GM18909 (cell line): Measurements from ENCODE around the gene PPIG.
"Not testable (repeated sequence)": the region's sequence is repeated elsewhere in the genome, so short reads cannot be mapped to it uniquely, and the experiment has no call there.

Experiments
- ATAC-seq: cut with Tn5 transposase; IDR thresholded peaks from one replicate; pipeline ENCODE4 v1.9.1; 2021; ENCODE audit warnings: mild to moderate bottlenecking; ENCODE audit not compliant: unreplicated experiment, poor library complexity

Gene PPIG

GRCh38 chr2:169661265-169661664, 77.1 kb downstream of the PPIG start:
- ATAC-seq, result no peak

- ATAC-seq, result no peak
Measured at GRCh38 chr2:169662744-169663143, 78.6 kb downstream of the PPIG start.

- ATAC-seq, result no peak
Measured at GRCh38 chr2:169663247-169663646, 79.1 kb downstream of the PPIG start.

- ATAC-seq, result no peak
Measured at GRCh38 chr2:169664600-169664977, 80.4 kb downstream of the PPIG start.

- no peak for ATAC-seq
Measured at GRCh38 chr2:169664978-169665930, 81.1 kb downstream of the PPIG start.

GRCh38 chr2:169667583-169667982, 83.4 kb downstream of the PPIG start:
- no peak for ATAC-seq

- peak; percentile 56 for ATAC-seq
Measured at GRCh38 chr2:169670215-169670651, 86.1 kb downstream of the PPIG start.

- ATAC-seq, result no peak
Measured at GRCh38 chr2:169670937-169671336, 86.8 kb downstream of the PPIG start.

- ATAC-seq, result no peak
Measured at GRCh38 chr2:169672406-169672805, 88.3 kb downstream of the PPIG start.

GRCh38 chr2:169673106-169673505, 89.0 kb downstream of the PPIG start:
- no peak for ATAC-seq

GRCh38 chr2:169673921-169674320, 89.8 kb downstream of the PPIG start:
- no peak for ATAC-seq

GRCh38 chr2:169676357-169676756, 92.2 kb downstream of the PPIG start:
- no peak for ATAC-seq

GRCh38 chr2:169676850-169677249, 92.7 kb downstream of the PPIG start:
- ATAC-seq, result no peak

GRCh38 chr2:169683054-169683424, 98.9 kb downstream of the PPIG start:
- ATAC-seq, result no peak

- no peak for ATAC-seq
Measured at GRCh38 chr2:169683425-169684134, 99.4 kb downstream of the PPIG start.

- no peak for ATAC-seq
Measured at GRCh38 chr2:169684135-169684565, 100.0 kb downstream of the PPIG start.

GRCh38 chr2:169684712-169685111, 100.6 kb downstream of the PPIG start:
- not testable (repeated sequence) for ATAC-seq

GRCh38 chr2:169686825-169687224, 102.7 kb downstream of the PPIG start:
- ATAC-seq, result not testable (repeated sequence)

GRCh38 chr2:169687943-169688342, 103.8 kb downstream of the PPIG start:
- not testable (repeated sequence) for ATAC-seq

GRCh38 chr2:169690958-169691357, 106.8 kb downstream of the PPIG start:
- no peak for ATAC-seq
